ENCODE measurements around the gene KCTD3.

KCTD3 gene

GRCh38 chr1:215547011-215547410, 20.1 kb upstream of the KCTD3 start:
- no peak for DNase-seq
- Mint-ChIP-seq H3K27me3 (ENCODE audit: low read depth, poor library complexity) (no peaks in the 10 kb centered on the region), H3K4me3 (no peak overlapping the region), H3K4me1 (no peaks in the 10 kb centered on the region), H3K36me3 (ENCODE audit: low read depth) (no peaks in the 10 kb centered on the region), H3K9me3 (peaks cover 20% of the 10 kb centered on the region), H3K27ac (no peak overlapping the region)
- TF ChIP-seq, protein P1, sequence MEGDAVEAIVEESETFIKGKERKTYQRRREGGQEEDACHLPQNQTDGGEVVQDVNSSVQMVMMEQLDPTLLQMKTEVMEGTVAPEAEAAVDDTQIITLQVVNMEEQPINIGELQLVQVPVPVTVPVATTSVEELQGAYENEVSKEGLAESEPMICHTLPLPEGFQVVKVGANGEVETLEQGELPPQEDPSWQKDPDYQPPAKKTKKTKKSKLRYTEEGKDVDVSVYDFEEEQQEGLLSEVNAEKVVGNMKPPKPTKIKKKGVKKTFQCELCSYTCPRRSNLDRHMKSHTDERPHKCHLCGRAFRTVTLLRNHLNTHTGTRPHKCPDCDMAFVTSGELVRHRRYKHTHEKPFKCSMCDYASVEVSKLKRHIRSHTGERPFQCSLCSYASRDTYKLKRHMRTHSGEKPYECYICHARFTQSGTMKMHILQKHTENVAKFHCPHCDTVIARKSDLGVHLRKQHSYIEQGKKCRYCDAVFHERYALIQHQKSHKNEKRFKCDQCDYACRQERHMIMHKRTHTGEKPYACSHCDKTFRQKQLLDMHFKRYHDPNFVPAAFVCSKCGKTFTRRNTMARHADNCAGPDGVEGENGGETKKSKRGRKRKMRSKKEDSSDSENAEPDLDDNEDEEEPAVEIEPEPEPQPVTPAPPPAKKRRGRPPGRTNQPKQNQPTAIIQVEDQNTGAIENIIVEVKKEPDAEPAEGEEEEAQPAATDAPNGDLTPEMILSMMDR (IDR thresholded peaks at IDR 0.05), result no peak

- Mint-ChIP-seq H3K27ac (no peak overlapping the region), H3K27me3 (ENCODE audit: low read depth, poor library complexity) (no peaks in the 10 kb centered on the region)
- TF ChIP-seq, protein P1 (IDR thresholded peaks at IDR 0.05), result no peak
These were observed 15.3 kb upstream of the KCTD3 start for GRCh38 chr1:215551806-215552205.

DNA sequence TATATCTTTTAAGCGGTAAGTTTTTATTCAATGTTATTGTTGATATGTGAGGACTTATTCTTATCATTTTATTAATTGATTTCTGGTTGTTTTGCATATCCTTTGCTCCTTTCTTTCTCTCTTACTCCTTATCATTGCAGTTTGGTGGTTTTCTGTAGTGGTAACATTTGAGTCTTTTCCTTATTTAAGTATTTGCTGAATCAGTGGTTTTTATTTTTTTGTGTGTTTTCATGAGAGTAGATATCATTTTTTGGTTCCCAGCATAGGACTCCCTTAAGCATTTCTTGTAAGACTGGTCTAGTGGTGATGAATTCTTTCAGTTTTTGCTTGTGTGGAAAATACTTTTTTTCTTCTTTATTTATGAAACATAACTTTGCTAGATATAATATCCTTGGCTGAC, 12.2 kb upstream of the KCTD3 start:
- Mint-ChIP-seq H3K27ac (no peak overlapping the region), H3K4me3 (no peak overlapping the region), H3K9me3 (peaks cover 16% of the 10 kb centered on the region), H3K4me1 (no peaks in the 10 kb centered on the region), H3K36me3 (ENCODE audit: low read depth) (no peaks in the 10 kb centered on the region), H3K27me3 (ENCODE audit: low read depth, poor library complexity) (no peaks in the 10 kb centered on the region)
- no peak for DNase-seq
- TF ChIP-seq, protein P1 (IDR thresholded peaks at IDR 0.05), result no peak

More at GRCh38 chr1:215551806-215552205, 15.3 kb upstream of the KCTD3 start:
- Mint-ChIP-seq H3K4me3 (no peak overlapping the region), H3K9me3 (peaks cover 16% of the 10 kb centered on the region), H3K36me3 (ENCODE audit: low read depth) (no peaks in the 10 kb centered on the region), H3K4me1 (no peaks in the 10 kb centered on the region)
- no peak for DNase-seq

DNA sequence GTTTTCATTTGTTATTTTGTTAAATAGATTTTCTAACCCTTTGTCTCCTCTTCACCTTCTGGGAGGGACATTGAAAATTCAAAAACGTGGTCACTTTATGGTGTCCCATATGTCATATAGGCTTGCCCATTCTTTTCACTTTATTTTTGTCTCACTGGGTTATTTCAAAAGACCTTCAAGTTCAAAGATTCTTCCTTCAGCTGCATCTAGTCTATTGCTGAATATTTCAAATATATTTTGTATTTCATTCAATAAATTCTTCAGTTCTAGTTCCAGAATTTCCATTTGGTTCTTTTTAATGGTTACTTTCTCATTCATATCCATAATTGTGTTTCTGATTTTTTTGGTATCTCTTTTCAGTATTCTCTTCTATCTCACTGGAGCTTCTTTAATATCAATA, 11.6 kb upstream of the KCTD3 start:
- TF ChIP-seq, protein P1 (IDR thresholded peaks at IDR 0.05), result no peak
- no peaks in the 10 kb centered on the region for H3K4me1 Mint-ChIP-seq
- peaks cover 17% of the 10 kb centered on the region for H3K9me3 Mint-ChIP-seq
- no peaks in the 10 kb centered on the region for H3K36me3 Mint-ChIP-seq (ENCODE audit: low read depth)
- H3K4me3 Mint-ChIP-seq, result no peak overlapping the region
- H3K27ac Mint-ChIP-seq, result no peak overlapping the region
- DNase-seq, result no peak
- no peaks in the 10 kb centered on the region for H3K27me3 Mint-ChIP-seq (ENCODE audit: low read depth, poor library complexity)

GRCh38 chr1:215556996-215557395, 10.1 kb upstream of the KCTD3 start:
- DNase-seq, result no peak
- Mint-ChIP-seq H3K9me3 (peaks cover 27% of the 10 kb centered on the region), H3K4me1 (no peaks in the 10 kb centered on the region), H3K4me3 (no peak overlapping the region), H3K27ac (no peak overlapping the region), H3K27me3 (ENCODE audit: low read depth, poor library complexity) (no peaks in the 10 kb centered on the region), H3K36me3 (ENCODE audit: low read depth) (no peaks in the 10 kb centered on the region)
- TF ChIP-seq, protein P1 (IDR thresholded peaks at IDR 0.05), result no peak

DNA sequence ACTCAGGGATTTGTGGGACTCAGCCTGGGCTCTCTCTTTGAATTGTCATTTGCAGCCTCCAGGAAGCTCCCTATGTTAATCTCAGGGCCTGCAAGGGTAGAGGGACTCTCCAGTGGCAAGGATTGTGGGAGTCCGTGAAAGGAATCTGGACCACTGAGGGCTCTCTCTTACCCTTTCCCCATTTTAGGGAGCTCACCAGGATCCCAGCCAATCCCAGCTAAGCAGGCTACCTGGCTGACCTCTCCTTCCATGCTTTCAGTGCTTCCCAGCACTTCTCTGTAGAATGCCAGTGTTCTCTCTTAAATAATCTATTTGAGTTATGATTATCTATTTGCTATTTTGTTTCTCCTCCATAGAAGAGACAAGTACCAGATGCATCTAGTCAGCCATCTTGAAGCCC, 9.6 kb upstream of the KCTD3 start:
- peaks cover 28% of the 10 kb centered on the region for H3K9me3 Mint-ChIP-seq
- no peaks in the 10 kb centered on the region for H3K36me3 Mint-ChIP-seq (ENCODE audit: low read depth)
- no peak for DNase-seq
- no peak overlapping the region for H3K4me3 Mint-ChIP-seq
- no peak overlapping the region for H3K27ac Mint-ChIP-seq
- no peaks in the 10 kb centered on the region for H3K4me1 Mint-ChIP-seq
- H3K27me3 Mint-ChIP-seq (ENCODE audit: low read depth, poor library complexity), result no peaks in the 10 kb centered on the region
- TF ChIP-seq, protein P1 (IDR thresholded peaks at IDR 0.05), result no peak

Data from nephron progenitor cell (in vitro differentiated cells).